MM.1S (cell line): ENCODE data around the gene SYNDIG1.

Experiments used
- CTCF ChIP-seq: fragments of 300-600 bp; sonication (generic); IDR thresholded peaks from 2 replicates; pipeline ENCODE4 v1.5.1; 2016; ENCODE audit warnings: antibody characterized with exemption, low read length, mixed read lengths
- EZH2 ChIP-seq: fragments of 300-600 bp; sonication (generic); optimal IDR thresholded peaks from 2 replicates; pipeline ENCODE3; 2017; ENCODE audit warnings: low read depth, mild to moderate bottlenecking, antibody characterized with exemption, low read length, mixed read lengths
- EZH2phosphoT487 ChIP-seq: fragments of 300-600 bp; sonication (generic); IDR thresholded peaks from 2 replicates; pipeline ENCODE4 v1.6.1; 2018; ENCODE audit warnings: antibody characterized with exemption, low read length

GRCh38 chr20:24617080-24617432, 147.6 kb downstream of the SYNDIG1 start:
- no peak for TF ChIP-seq EZH2
- no peak for TF ChIP-seq CTCF
- no peak for TF ChIP-seq EZH2phosphoT487
